Measurements from ENCODE around the gene RBM5. TPM values are rescaled to one million over a fixed set of nuclear protein-coding genes. Genes with fewer than 3 reads are reported as not detected.
A peak's percentile ranks its signal among the peaks of the same experiment; 100 is the strongest.

The RBM5 gene
- polyA plus RNA-seq, 1 of the 3 experiments (the other 2 are of a cell fraction): 113 TPM

DNA sequence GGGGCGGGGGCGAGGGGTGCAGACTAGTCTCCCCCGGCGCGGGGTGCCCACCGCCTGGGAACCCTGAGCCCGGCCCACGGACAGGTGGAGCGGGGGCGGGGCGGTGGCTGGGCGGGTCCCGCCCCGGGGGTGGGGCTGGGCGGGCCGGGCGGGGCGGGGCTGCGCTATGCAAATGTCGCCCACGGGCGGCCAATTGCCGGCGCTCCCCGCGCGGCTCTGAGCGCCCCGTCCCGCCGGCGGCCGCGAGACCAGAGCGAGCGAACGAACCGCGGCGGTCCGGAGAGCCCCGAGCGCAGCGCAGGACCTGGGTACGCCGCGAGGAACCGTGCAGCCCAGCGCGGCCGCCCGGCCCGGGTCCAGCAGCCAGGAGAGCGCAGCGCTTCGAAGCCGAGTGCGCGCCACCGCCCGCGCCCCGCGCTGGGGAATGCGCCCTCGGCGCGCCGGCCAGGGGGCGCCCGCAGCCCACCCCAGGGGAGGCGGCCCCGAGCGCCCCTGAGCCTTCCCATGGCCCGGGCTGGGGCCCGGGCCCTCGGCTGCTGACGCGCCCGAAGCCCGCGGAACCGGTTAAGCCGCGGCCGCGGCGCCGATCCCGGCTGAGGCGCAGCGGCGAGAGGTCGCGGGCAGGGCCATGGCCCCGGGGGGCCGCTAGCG is 66.2 kb downstream of the RBM5 start, which contains the start of gene SEMA3F:
Gene SEMA3F, plus strand, starts transcription at position 485 of the 651 bp plus-strand sequence. CDS start 4,299 bp downstream, outside the sequence.
- peak; percentile 96 for DNase-seq
- no CpG with 5 or more reads among the region's 98 CpGs for WGBS (ENCODE audit: low lambda C conversion rate)
- no peaks in the 10 kb centered on the region for H3K9me3 ChIP-seq
- peak within 1 kb of the TSS; percentile 64 to 67 for H3K4me3 ChIP-seq (ENCODE audit: low read depth in 2 of 2, low read length in 1 of 2)
- H2AFZ ChIP-seq (ENCODE audit: low read depth): no peak within 1 kb of the TSS
- H3K36me3 ChIP-seq (replicated peaks in 1 of 2; ENCODE audit: control insufficient read depth in 1 of 2, insufficient read depth in 2 of 2, low read length in 1 of 2): peaks cover 0 to under 1% of the 10 kb centered on the region in 2 experiments
- H3F3A ChIP-seq (replicated peaks; ENCODE audit: insufficient read depth): no peaks in the 10 kb centered on the region
- no peaks in the 10 kb centered on the region for H4K20me1 ChIP-seq (ENCODE audit: insufficient read depth)
- no peaks in the 10 kb centered on the region for H3K27me3 ChIP-seq (ENCODE audit: insufficient read depth)
- ChIA-PET CTCF (interaction anchor here (0.9 to 5.6 kb wide), 8 partner anchors 15 to 119 kb away, joined by 4 to 132 read pairs (median 6); partner anchors contain the start of gene GNAT1), POLR2A (no interaction called here)
- no peaks in the 10 kb centered on the region for H3K9me2 ChIP-seq
- peaks cover 22 to 48% of the 10 kb centered on the region in 2 experiments; a peak in 2 of 4 replicates for H3K4me1 ChIP-seq (ENCODE audit: control insufficient read depth in 1 of 2, insufficient read depth in 2 of 2, low read depth in 1 of 2, low read length in 1 of 2)
- peaks cover 26% of the 10 kb centered on the region for H3K79me2 ChIP-seq (ENCODE audit: insufficient read depth)
- peak within 1 kb of the TSS; percentile 54; the same call in 1 of the 2 replicates for H3K9ac ChIP-seq
- H3K4me2 ChIP-seq: peak within 1 kb of the TSS; percentile 89
- H3K27ac ChIP-seq (ENCODE audit: low read depth in 2 of 2, low read length in 1 of 2): no peak within 1 kb of the TSS; a peak in 1 of 4 replicates
- TF ChIP-seq RFX5 (IDR thresholded peaks at IDR 0.05; ENCODE audit: low read length) (no peak), MEF2A (IDR thresholded peaks at IDR 0.05; ENCODE audit: borderline replicate concordance, low read depth) (no peak), FOXM1 (IDR thresholded peaks at IDR 0.05; ENCODE audit: low read depth) (no peak), RAD21 (IDR thresholded peaks at IDR 0.05; ENCODE audit: low read length) (peak; percentile 46; the same call in 1 of the 2 replicates), RCOR1 (IDR thresholded peaks at IDR 0.05; ENCODE audit: low read length) (no peak), FOXJ3 (CRISPR knock-in tag; IDR thresholded peaks at IDR 0.05) (no peak), USF1 (IDR thresholded peaks at IDR 0.05; ENCODE audit: borderline replicate concordance, low read depth) (no peak), RXRA (IDR thresholded peaks at IDR 0.05; ENCODE audit: borderline replicate concordance, low read depth) (no peak), SIN3A (IDR thresholded peaks at IDR 0.05; ENCODE audit: borderline replicate concordance, low read depth, low read length) (no peak), EZH2phosphoT487 (IDR thresholded peaks at IDR 0.05; ENCODE audit: borderline replicate concordance, low read depth) (no peak), NRF1 (IDR thresholded peaks at IDR 0.05; ENCODE audit: low read depth, low read length) (no peak), YY1 (IDR thresholded peaks at IDR 0.05; ENCODE audit: low read depth) (no peak), SMC3 (IDR thresholded peaks at IDR 0.05; ENCODE audit: low read depth, low read length) (peak; percentile 51), ELF1 (IDR thresholded peaks at IDR 0.05) (no peak), POLR2AphosphoS5 (IDR thresholded peaks at IDR 0.05; ENCODE audit: low read depth, low read length) (0 out of 2 replicates have a peak, but pooled peaks have one; percentile 29), GATA2 (CRISPR knock-in tag; IDR thresholded peaks at IDR 0.05) (no peak), MXI1 (IDR thresholded peaks at IDR 0.05; ENCODE audit: low read depth, low read length) (no peak), GABPA (IDR thresholded peaks at IDR 0.05; ENCODE audit: low read depth) (no peak), NFIC (IDR thresholded peaks at IDR 0.05; ENCODE audit: borderline replicate concordance) (no peak), CHD2 (IDR thresholded peaks at IDR 0.05; ENCODE audit: low read length, partially characterized antibody) (no peak), FOSL2 (IDR thresholded peaks at IDR 0.05; ENCODE audit: borderline replicate concordance, low read depth) (no peak), EP300 (IDR thresholded peaks at IDR 0.05; ENCODE audit: borderline replicate concordance in 1 of 2, low read depth in 1 of 2, low read length in 1 of 2) (no peak), IRF3 (IDR thresholded peaks at IDR 0.05; ENCODE audit: low read depth, low read length) (no peak)
- TF ChIP-seq, protein P1, sequence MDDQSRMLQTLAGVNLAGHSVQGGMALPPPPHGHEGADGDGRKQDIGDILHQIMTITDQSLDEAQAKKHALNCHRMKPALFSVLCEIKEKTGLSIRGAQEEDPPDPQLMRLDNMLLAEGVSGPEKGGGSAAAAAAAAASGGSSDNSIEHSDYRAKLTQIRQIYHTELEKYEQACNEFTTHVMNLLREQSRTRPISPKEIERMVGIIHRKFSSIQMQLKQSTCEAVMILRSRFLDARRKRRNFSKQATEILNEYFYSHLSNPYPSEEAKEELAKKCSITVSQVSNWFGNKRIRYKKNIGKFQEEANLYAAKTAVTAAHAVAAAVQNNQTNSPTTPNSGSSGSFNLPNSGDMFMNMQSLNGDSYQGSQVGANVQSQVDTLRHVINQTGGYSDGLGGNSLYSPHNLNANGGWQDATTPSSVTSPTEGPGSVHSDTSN (IDR thresholded peaks at IDR 0.05): no peak
- TF ChIP-seq, protein P2, sequence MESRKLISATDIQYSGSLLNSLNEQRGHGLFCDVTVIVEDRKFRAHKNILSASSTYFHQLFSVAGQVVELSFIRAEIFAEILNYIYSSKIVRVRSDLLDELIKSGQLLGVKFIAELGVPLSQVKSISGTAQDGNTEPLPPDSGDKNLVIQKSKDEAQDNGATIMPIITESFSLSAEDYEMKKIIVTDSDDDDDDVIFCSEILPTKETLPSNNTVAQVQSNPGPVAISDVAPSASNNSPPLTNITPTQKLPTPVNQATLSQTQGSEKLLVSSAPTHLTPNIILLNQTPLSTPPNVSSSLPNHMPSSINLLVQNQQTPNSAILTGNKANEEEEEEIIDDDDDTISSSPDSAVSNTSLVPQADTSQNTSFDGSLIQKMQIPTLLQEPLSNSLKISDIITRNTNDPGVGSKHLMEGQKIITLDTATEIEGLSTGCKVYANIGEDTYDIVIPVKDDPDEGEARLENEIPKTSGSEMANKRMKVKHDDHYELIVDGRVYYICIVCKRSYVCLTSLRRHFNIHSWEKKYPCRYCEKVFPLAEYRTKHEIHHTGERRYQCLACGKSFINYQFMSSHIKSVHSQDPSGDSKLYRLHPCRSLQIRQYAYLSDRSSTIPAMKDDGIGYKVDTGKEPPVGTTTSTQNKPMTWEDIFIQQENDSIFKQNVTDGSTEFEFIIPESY (IDR thresholded peaks at IDR 0.05; ENCODE audit: borderline replicate concordance, low read depth): no peak
- TF ChIP-seq, protein P3, sequence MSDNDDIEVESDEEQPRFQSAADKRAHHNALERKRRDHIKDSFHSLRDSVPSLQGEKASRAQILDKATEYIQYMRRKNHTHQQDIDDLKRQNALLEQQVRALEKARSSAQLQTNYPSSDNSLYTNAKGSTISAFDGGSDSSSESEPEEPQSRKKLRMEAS (IDR thresholded peaks at IDR 0.05; ENCODE audit: low read depth): no peak
